Fibroblast of pulmonary artery (primary cell): Measurements from ENCODE around the gene F7.
"Not testable (repeated sequence)": the region's sequence is repeated elsewhere in the genome, so short reads cannot be mapped to it uniquely, and the experiment has no call there.

Experiments used
- DNase-seq: peaks from one replicate; pipeline ENCODE4 v3.0.0-alpha.2; 2010; ENCODE audit warnings: low read depth
- H3K4me3 ChIP-seq: replicated peaks from 2 replicates; pipeline ENCODE4 v1.5.1; 2011; ENCODE audit warnings: low read depth, mild to moderate bottlenecking, control low read depth, low read length, moderate library complexity
- CTCF ChIP-seq: IDR thresholded peaks from 2 replicates; pipeline ENCODE4 v1.5.1; 2011; ENCODE audit warnings: mild to moderate bottlenecking, control low read depth, low read length, inconsistent platforms; ENCODE audit errors: missing control alignments

Gene F7

GRCh38 chr13:113105921-113106452 lies 396 bp downstream of the F7 start:
- H3K4me3 ChIP-seq: no peak overlapping the region
- DNase-seq: no peak
- TF ChIP-seq CTCF: no peak

DNA sequence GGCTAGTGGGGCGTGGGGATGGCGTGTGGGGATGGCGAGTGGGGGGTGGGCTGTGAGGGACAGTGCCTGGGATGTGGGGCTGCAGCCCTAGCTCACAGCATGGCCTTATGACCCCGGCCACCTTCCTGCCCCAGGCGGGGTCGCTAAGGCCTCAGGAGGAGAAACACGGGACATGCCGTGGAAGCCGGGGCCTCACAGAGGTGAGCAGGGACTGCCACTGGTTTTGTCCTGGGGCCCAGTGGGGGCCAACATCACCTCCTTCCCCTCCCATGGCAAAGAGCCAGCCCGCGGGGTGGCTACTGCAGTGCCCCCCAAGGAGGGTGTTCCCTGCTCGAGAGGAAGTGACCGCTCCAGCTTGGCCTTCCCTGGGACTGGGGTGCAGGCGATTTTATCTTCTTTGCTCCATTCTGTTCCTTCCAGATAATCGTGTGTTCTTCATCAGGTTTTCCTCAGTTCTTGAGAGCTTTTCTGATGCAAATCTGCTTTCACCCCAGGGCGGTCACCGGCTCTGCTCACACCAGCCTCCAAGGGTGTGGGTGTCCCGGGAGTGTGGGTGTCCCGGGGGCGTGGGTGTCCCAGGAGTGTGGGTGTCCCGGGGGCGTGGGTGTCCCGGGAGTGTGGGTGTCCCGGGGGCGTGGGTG lies 1.2 kb downstream of the F7 start:
- no peak overlapping the region for H3K4me3 ChIP-seq
- TF ChIP-seq CTCF: no peak
- no peak for DNase-seq

DNA sequence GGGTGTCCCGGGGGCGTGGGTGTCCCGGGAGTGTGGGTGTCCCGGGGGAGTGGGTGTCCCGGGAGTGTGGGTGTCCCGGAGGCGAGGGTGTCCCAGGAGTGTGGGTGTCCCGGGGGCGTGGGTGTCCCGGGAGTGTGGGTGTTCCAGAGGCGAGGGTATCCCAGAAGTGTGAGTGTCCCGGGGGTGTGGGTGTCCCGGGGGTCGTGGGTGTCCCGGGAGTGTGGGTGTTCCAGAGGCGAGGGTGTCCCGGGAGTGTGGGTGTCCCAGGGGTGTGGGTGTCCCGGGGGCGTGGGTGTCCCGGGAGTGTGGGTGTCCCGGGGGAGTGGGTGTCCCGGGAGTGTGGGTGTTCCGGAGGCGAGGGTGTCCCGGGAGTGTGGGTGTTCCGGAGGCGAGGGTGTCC lies 2.9 kb downstream of the F7 start:
- H3K4me3 ChIP-seq, DNase-seq: not testable (repeated sequence)

- DNase-seq: no peak
- no peak for TF ChIP-seq CTCF
- no peak overlapping the region for H3K4me3 ChIP-seq
Observed at GRCh38 chr13:113109151-113110047, 3.8 kb downstream of the F7 start.

DNA sequence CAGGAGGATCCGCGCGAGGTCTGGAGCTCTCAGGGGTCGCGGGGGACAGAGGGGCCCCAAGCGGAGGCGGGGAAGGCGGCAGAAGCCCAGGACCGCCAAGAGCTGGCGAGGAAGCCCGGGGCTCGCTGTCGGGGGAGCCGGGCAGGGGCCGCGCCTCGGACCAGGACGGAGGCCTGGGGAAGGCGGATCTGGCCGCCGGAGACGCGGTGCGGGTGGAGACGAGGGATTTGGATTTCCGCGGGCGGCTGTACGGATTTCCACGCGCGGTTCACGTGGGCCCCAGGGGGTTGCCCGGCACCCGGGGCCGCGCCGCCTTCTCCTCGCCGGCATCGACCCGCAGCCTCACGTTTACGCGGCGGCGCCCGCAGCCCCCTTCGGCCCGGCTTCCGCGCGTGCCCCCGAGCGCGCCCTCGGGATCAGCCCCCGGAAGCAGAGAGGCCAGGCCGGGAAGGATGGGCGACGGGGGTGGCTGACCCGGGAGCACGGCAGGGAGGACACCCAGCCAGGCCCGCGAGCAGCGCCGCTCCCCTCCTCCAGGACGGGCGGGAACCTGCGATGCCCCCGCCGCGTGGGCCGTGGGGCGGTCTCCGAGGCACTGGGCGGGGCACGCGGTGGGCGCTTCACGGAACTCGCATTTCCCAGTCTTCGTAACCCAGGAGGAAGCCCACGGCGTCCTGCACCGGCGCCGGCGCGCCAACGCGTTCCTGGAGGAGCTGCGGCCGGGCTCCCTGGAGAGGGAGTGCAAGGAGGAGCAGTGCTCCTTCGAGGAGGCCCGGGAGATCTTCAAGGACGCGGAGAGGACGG lies 4.7 kb downstream of the F7 start:
- no peak for TF ChIP-seq CTCF
- no peak overlapping the region for H3K4me3 ChIP-seq
- DNase-seq: no peak

DNA sequence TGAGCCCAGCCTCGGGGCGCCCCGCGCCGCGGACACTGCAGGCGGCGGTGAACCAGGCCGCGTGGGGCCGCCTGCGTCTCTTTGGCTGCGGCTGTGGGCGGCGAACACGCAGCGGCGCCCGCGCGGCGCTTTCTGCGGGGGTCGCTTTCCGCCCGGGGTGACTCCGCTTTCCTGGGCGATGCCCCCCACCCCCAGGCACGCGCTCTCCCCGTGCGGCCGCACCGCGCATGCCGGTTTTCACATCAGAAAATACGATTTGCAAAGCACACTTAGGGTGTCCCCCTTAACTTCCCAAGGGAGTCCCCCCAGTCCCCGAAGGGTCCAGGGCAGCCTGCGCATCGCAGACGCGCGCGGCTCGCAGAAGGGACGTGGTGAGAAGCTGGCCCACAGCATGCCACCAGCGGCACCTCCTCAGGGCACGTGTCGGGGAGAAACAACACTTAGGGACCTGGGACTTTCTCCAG lies 5.3 kb downstream of the F7 start:
- no peak overlapping the region for H3K4me3 ChIP-seq
- no peak for DNase-seq

GRCh38 chr13:113111821-113112220 lies 6.2 kb downstream of the F7 start:
- DNase-seq, H3K4me3 ChIP-seq: not testable (repeated sequence)

More for the DNA sequence above, 5.3 kb downstream of the F7 start:
- TF ChIP-seq CTCF: no peak

- not testable (repeated sequence) for H3K4me3 ChIP-seq, DNase-seq
Observed at GRCh38 chr13:113112475-113112874, 6.9 kb downstream of the F7 start.
